NCI-H2107 (cell line): ENCODE measurements around the gene MRPL20.
"Not testable (repeated sequence)": the region's sequence is repeated elsewhere in the genome, so short reads cannot be mapped to it uniquely, and the experiment has no call there.

Experiments
- DNase-seq: peaks from one replicate; lab custom pipeline; 2025; lab: John Stamatoyannopoulos, UW

The MRPL20 gene

GRCh38 chr1:1385339-1385738 is 21.8 kb downstream of the MRPL20 start:
- DNase-seq = not testable (repeated sequence)

- DNase-seq = no peak
Measured at GRCh38 chr1:1381294-1381693, 25.8 kb downstream of the MRPL20 start.

GRCh38 chr1:1380860-1381259 is 26.2 kb downstream of the MRPL20 start:
- no peak for DNase-seq

- no peak for DNase-seq
Measured at GRCh38 chr1:1377540-1378205, 29.4 kb downstream of the MRPL20 start.

GRCh38 chr1:1376551-1377226 is 30.4 kb downstream of the MRPL20 start:
- DNase-seq = no peak

GRCh38 chr1:1374929-1375662 is 32.0 kb downstream of the MRPL20 start, which contains the start of gene AURKAIP1:
Gene AURKAIP1 (minus strand): TSS chr1:1375207. CDS start chr1:1374756, 451 bp downstream.
- DNase-seq = peak; percentile 68

GRCh38 chr1:1374589-1374928 is 32.5 kb downstream of the MRPL20 start:
- no peak for DNase-seq

- DNase-seq = no peak
Measured at GRCh38 chr1:1373815-1374588, 33.1 kb downstream of the MRPL20 start.

GRCh38 chr1:1373051-1373814 is 33.9 kb downstream of the MRPL20 start:
- DNase-seq = no peak

- DNase-seq = no peak
Measured at GRCh38 chr1:1371746-1372711, 35.1 kb downstream of the MRPL20 start.

- DNase-seq = no peak
Measured at GRCh38 chr1:1371364-1371745, 35.7 kb downstream of the MRPL20 start.

- no peak for DNase-seq
Measured at GRCh38 chr1:1370771-1371300, 36.3 kb downstream of the MRPL20 start.

GRCh38 chr1:1370094-1370493 is 37.0 kb downstream of the MRPL20 start:
- DNase-seq = not testable (repeated sequence)

- DNase-seq = no peak
Measured at GRCh38 chr1:1367315-1367714, 39.8 kb downstream of the MRPL20 start.

GRCh38 chr1:1366699-1367066 is 40.4 kb downstream of the MRPL20 start:
- DNase-seq = no peak

GRCh38 chr1:1365875-1366698 is 41.0 kb downstream of the MRPL20 start:
- DNase-seq = no peak

GRCh38 chr1:1364266-1364665 is 42.8 kb downstream of the MRPL20 start:
- no peak for DNase-seq

GRCh38 chr1:1361982-1362423 is 45.1 kb downstream of the MRPL20 start:
- DNase-seq = no peak
